ENCODE data around the gene AFAP1.

AFAP1 gene

GRCh38 chr4:7816771-7817170, 122.9 kb downstream of the AFAP1 start:
- no peak for TF ChIP-seq CTCF (conservative IDR thresholded peaks at IDR 0.05; ENCODE audit: low read depth, low read length)
- Histone ChIP-seq H3K36me3 (ENCODE audit: insufficient read depth) (no peaks in the 10 kb centered on the region), H3K4me3 (IDR thresholded peaks at IDR 0.05; ENCODE audit: insufficient read depth, low read depth, low read length) (no peak overlapping the region), H3K27me3 (ENCODE audit: insufficient read depth, low read depth) (no peaks in the 10 kb centered on the region), H3K4me2 (no peak overlapping the region), H3K27ac (no peak overlapping the region), H3K9ac (no peak overlapping the region), H3K79me2 (ENCODE audit: insufficient read depth, low read depth) (no peaks in the 10 kb centered on the region), H3K4me1 (ENCODE audit: low read depth, poor library complexity, severe bottlenecking) (no peaks in the 10 kb centered on the region), H4K20me1 (ENCODE audit: insufficient read depth) (no peaks in the 10 kb centered on the region), H2AFZ (ENCODE audit: low read depth) (no peak overlapping the region)

- Histone ChIP-seq H3K27me3 (ENCODE audit: insufficient read depth, low read depth) (no peaks in the 10 kb centered on the region), H3K36me3 (ENCODE audit: insufficient read depth) (no peaks in the 10 kb centered on the region), H3K4me2 (no peak overlapping the region), H3K4me3 (IDR thresholded peaks at IDR 0.05; ENCODE audit: insufficient read depth, low read depth, low read length) (no peak overlapping the region), H3K27ac (no peak overlapping the region), H4K20me1 (ENCODE audit: insufficient read depth) (no peaks in the 10 kb centered on the region), H3K9ac (no peak overlapping the region), H2AFZ (ENCODE audit: low read depth) (no peak overlapping the region), H3K79me2 (ENCODE audit: insufficient read depth, low read depth) (no peaks in the 10 kb centered on the region), H3K4me1 (ENCODE audit: low read depth, poor library complexity, severe bottlenecking) (no peaks in the 10 kb centered on the region)
- no peak for TF ChIP-seq CTCF (conservative IDR thresholded peaks at IDR 0.05; ENCODE audit: low read depth, low read length)
These were observed 123.7 kb downstream of the AFAP1 start for GRCh38 chr4:7815981-7816380.

GRCh38 chr4:7815562-7815961, 124.1 kb downstream of the AFAP1 start:
- H3K4me3 ChIP-seq (IDR thresholded peaks at IDR 0.05; ENCODE audit: insufficient read depth, low read depth, low read length) = no peak overlapping the region
- H3K9ac ChIP-seq = no peak overlapping the region
- TF ChIP-seq CTCF (conservative IDR thresholded peaks at IDR 0.05; ENCODE audit: low read depth, low read length) = no peak
- no peaks in the 10 kb centered on the region for H3K4me1 ChIP-seq (ENCODE audit: low read depth, poor library complexity, severe bottlenecking)
- no peaks in the 10 kb centered on the region for H3K27me3 ChIP-seq (ENCODE audit: insufficient read depth, low read depth)
- no peak overlapping the region for H3K4me2 ChIP-seq
- H2AFZ ChIP-seq (ENCODE audit: low read depth) = no peak overlapping the region
- no peaks in the 10 kb centered on the region for H3K79me2 ChIP-seq (ENCODE audit: insufficient read depth, low read depth)
- H3K27ac ChIP-seq = no peak overlapping the region
- no peaks in the 10 kb centered on the region for H3K36me3 ChIP-seq (ENCODE audit: insufficient read depth)
- H4K20me1 ChIP-seq (ENCODE audit: insufficient read depth) = no peaks in the 10 kb centered on the region

- no peak for TF ChIP-seq CTCF (conservative IDR thresholded peaks at IDR 0.05; ENCODE audit: low read depth, low read length)
- Histone ChIP-seq H3K4me1 (ENCODE audit: low read depth, poor library complexity, severe bottlenecking) (no peaks in the 10 kb centered on the region), H2AFZ (ENCODE audit: low read depth) (no peak overlapping the region), H4K20me1 (ENCODE audit: insufficient read depth) (no peaks in the 10 kb centered on the region), H3K79me2 (ENCODE audit: insufficient read depth, low read depth) (no peaks in the 10 kb centered on the region), H3K4me3 (IDR thresholded peaks at IDR 0.05; ENCODE audit: insufficient read depth, low read depth, low read length) (no peak overlapping the region), H3K9ac (no peak overlapping the region), H3K27me3 (ENCODE audit: insufficient read depth, low read depth) (no peaks in the 10 kb centered on the region), H3K36me3 (ENCODE audit: insufficient read depth) (no peaks in the 10 kb centered on the region), H3K27ac (no peak overlapping the region), H3K4me2 (no peak overlapping the region)
These were observed 125.2 kb downstream of the AFAP1 start for GRCh38 chr4:7814451-7814850.

- no peaks in the 10 kb centered on the region for H3K79me2 ChIP-seq (ENCODE audit: insufficient read depth, low read depth)
- H4K20me1 ChIP-seq (ENCODE audit: insufficient read depth) = no peaks in the 10 kb centered on the region
- no peak for TF ChIP-seq CTCF (conservative IDR thresholded peaks at IDR 0.05; ENCODE audit: low read depth, low read length)
- no peaks in the 10 kb centered on the region for H3K4me1 ChIP-seq (ENCODE audit: low read depth, poor library complexity, severe bottlenecking)
- no peaks in the 10 kb centered on the region for H3K27me3 ChIP-seq (ENCODE audit: insufficient read depth, low read depth)
- H3K27ac ChIP-seq = no peak overlapping the region
- no peaks in the 10 kb centered on the region for H3K36me3 ChIP-seq (ENCODE audit: insufficient read depth)
- no peak overlapping the region for H2AFZ ChIP-seq (ENCODE audit: low read depth)
- H3K4me2 ChIP-seq = no peak overlapping the region
- no peak overlapping the region for H3K9ac ChIP-seq
- no peak overlapping the region for H3K4me3 ChIP-seq (IDR thresholded peaks at IDR 0.05; ENCODE audit: insufficient read depth, low read depth, low read length)
These were observed 126.0 kb downstream of the AFAP1 start for GRCh38 chr4:7813674-7814073.
